ENCODE data around the gene NLGN3.

Gene NLGN3

GRCh38 chrX:71184092-71184491 is 39.5 kb downstream of the NLGN3 start:
- TF ChIP-seq EZH2 (optimal IDR thresholded peaks at IDR 0.05; ENCODE audit: low read depth, low read length), result no peak
- TF ChIP-seq EZH2phosphoT487 (IDR thresholded peaks at IDR 0.05; ENCODE audit: low read length), result no peak
- TF ChIP-seq, protein P1, sequence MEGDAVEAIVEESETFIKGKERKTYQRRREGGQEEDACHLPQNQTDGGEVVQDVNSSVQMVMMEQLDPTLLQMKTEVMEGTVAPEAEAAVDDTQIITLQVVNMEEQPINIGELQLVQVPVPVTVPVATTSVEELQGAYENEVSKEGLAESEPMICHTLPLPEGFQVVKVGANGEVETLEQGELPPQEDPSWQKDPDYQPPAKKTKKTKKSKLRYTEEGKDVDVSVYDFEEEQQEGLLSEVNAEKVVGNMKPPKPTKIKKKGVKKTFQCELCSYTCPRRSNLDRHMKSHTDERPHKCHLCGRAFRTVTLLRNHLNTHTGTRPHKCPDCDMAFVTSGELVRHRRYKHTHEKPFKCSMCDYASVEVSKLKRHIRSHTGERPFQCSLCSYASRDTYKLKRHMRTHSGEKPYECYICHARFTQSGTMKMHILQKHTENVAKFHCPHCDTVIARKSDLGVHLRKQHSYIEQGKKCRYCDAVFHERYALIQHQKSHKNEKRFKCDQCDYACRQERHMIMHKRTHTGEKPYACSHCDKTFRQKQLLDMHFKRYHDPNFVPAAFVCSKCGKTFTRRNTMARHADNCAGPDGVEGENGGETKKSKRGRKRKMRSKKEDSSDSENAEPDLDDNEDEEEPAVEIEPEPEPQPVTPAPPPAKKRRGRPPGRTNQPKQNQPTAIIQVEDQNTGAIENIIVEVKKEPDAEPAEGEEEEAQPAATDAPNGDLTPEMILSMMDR (IDR thresholded peaks at IDR 0.05; ENCODE audit: low read length), result no peak
- H3K4me2 ChIP-seq (ENCODE audit: low read depth, low read length), result no peak overlapping the region
- H4K20me1 ChIP-seq (ENCODE audit: insufficient read depth, low read length), result no peaks in the 10 kb centered on the region
- no peaks in the 10 kb centered on the region for H3K9me2 ChIP-seq (replicated peaks; ENCODE audit: insufficient read depth, low read length)
- H3K4me1 ChIP-seq (ENCODE audit: low read length), result peaks cover 5% of the 10 kb centered on the region; the same call in 1 of the 2 replicates
- H3K27me3 ChIP-seq (replicated peaks; ENCODE audit: insufficient read depth, low read length), result no peaks in the 10 kb centered on the region
- peaks cover 11% of the 10 kb centered on the region for H3F3A ChIP-seq (ENCODE audit: insufficient read depth, low read length)
- H2AFZ ChIP-seq (ENCODE audit: low read length), result no peak overlapping the region
- H3K27ac ChIP-seq (ENCODE audit: low read length), result no peak overlapping the region
- no peaks in the 10 kb centered on the region for H3K9me3 ChIP-seq (replicated peaks; ENCODE audit: insufficient read depth, low read length)
- no peak overlapping the region for H3K4me3 ChIP-seq (ENCODE audit: low read length)
- H3K79me2 ChIP-seq (ENCODE audit: low read length), result no peaks in the 10 kb centered on the region
- H3K36me3 ChIP-seq (replicated peaks; ENCODE audit: insufficient read depth, low read length), result no peaks in the 10 kb centered on the region
- DNase-seq, result no peak
- no peak overlapping the region for H3K9ac ChIP-seq (ENCODE audit: low read length)

- no peak overlapping the region for H3K27ac ChIP-seq (ENCODE audit: low read length)
- no peak overlapping the region for H2AFZ ChIP-seq (ENCODE audit: low read length)
- H3K4me1 ChIP-seq (ENCODE audit: low read length), result peaks cover 5% of the 10 kb centered on the region; the same call in 1 of the 2 replicates
- H3F3A ChIP-seq (ENCODE audit: insufficient read depth, low read length), result peaks cover 11% of the 10 kb centered on the region
- H3K36me3 ChIP-seq (replicated peaks; ENCODE audit: insufficient read depth, low read length), result no peaks in the 10 kb centered on the region
- H3K9me2 ChIP-seq (replicated peaks; ENCODE audit: insufficient read depth, low read length), result no peaks in the 10 kb centered on the region
- DNase-seq, result no peak
- H3K79me2 ChIP-seq (ENCODE audit: low read length), result no peaks in the 10 kb centered on the region
- no peaks in the 10 kb centered on the region for H3K27me3 ChIP-seq (replicated peaks; ENCODE audit: insufficient read depth, low read length)
- no peak overlapping the region for H3K9ac ChIP-seq (ENCODE audit: low read length)
- no peak overlapping the region for H3K4me3 ChIP-seq (ENCODE audit: low read length)
- H3K4me2 ChIP-seq (ENCODE audit: low read depth, low read length), result no peak overlapping the region
- H3K9me3 ChIP-seq (replicated peaks; ENCODE audit: insufficient read depth, low read length), result no peaks in the 10 kb centered on the region
- TF ChIP-seq EZH2 (optimal IDR thresholded peaks at IDR 0.05; ENCODE audit: low read depth, low read length) (no peak), EZH2phosphoT487 (IDR thresholded peaks at IDR 0.05; ENCODE audit: low read length) (no peak)
- TF ChIP-seq, protein P1 (IDR thresholded peaks at IDR 0.05; ENCODE audit: low read length), result no peak
- H4K20me1 ChIP-seq (ENCODE audit: insufficient read depth, low read length), result no peaks in the 10 kb centered on the region
Observed at GRCh38 chrX:71184803-71185495, 40.3 kb downstream of the NLGN3 start.

GRCh38 chrX:71191248-71191647 is 46.6 kb downstream of the NLGN3 start:
- Histone ChIP-seq H3K9me3 (replicated peaks; ENCODE audit: insufficient read depth, low read length) (no peaks in the 10 kb centered on the region), H3K4me1 (ENCODE audit: low read length) (no peaks in the 10 kb centered on the region), H3K9ac (ENCODE audit: low read length) (no peak overlapping the region), H3K79me2 (ENCODE audit: low read length) (no peaks in the 10 kb centered on the region), H3K27ac (ENCODE audit: low read length) (no peak overlapping the region), H4K20me1 (ENCODE audit: insufficient read depth, low read length) (no peaks in the 10 kb centered on the region), H3K36me3 (replicated peaks; ENCODE audit: insufficient read depth, low read length) (no peaks in the 10 kb centered on the region), H3K27me3 (replicated peaks; ENCODE audit: insufficient read depth, low read length) (no peaks in the 10 kb centered on the region), H3K4me3 (ENCODE audit: low read length) (no peak overlapping the region), H3F3A (ENCODE audit: insufficient read depth, low read length) (no peaks in the 10 kb centered on the region), H3K4me2 (ENCODE audit: low read depth, low read length) (no peak overlapping the region), H2AFZ (ENCODE audit: low read length) (no peak overlapping the region), H3K9me2 (replicated peaks; ENCODE audit: insufficient read depth, low read length) (no peaks in the 10 kb centered on the region)
- TF ChIP-seq, protein P1 (IDR thresholded peaks at IDR 0.05; ENCODE audit: low read length), result no peak
- no peak for TF ChIP-seq EZH2 (optimal IDR thresholded peaks at IDR 0.05; ENCODE audit: low read depth, low read length)
- no peak for TF ChIP-seq EZH2phosphoT487 (IDR thresholded peaks at IDR 0.05; ENCODE audit: low read length)
- no peak for DNase-seq

Measured in MM.1S (cell line).